DOHH2 (cell line): ENCODE data around the gene TNK1.

Source experiments
- CTCF ChIP-seq: fragments of 200-600 bp; sonication (generic); IDR thresholded peaks from one replicate; pipeline ENCODE4 v1.5.1; 2014; ENCODE audit warnings: antibody characterized with exemption, mild to moderate bottlenecking, low read depth, low read length; ENCODE audit not compliant: poor library complexity, severe bottlenecking
- EZH2phosphoT487 ChIP-seq: fragments of 200-600 bp; sonication (generic); IDR thresholded peaks from 2 replicates; pipeline ENCODE4 v1.6.1; 2017; ENCODE audit warnings: borderline replicate concordance, mild to moderate bottlenecking, antibody characterized with exemption, low read length, moderate library complexity, mixed read lengths

GRCh38 chr17:7403043-7403726 is 22.3 kb downstream of the TNK1 start:
- no peak for TF ChIP-seq CTCF
- no peak for TF ChIP-seq EZH2phosphoT487
